HG02852 (cell line): Measurements from ENCODE around the gene CCDC3.
"Not testable (repeated sequence)": the region's sequence is repeated elsewhere in the genome, so short reads cannot be mapped to it uniquely, and the experiment has no call there.

Source experiments
- ATAC-seq: cut with Tn5 transposase; IDR thresholded peaks from one replicate; pipeline ENCODE4 v1.9.1; 2021; ENCODE audit warnings: mild to moderate bottlenecking, moderate library complexity; ENCODE audit not compliant: unreplicated experiment

CCDC3 gene

GRCh38 chr10:13001041-13001886, at the start of gene CCDC3:
TSS of gene CCDC3 (minus strand) at chr10:13001713. CDS start at chr10:13001570, 143 bp downstream.
- no peak for ATAC-seq

GRCh38 chr10:13051126-13051694, 49.7 kb upstream of the CCDC3 start:
- ATAC-seq: no peak

- no peak for ATAC-seq
Observed at GRCh38 chr10:13049774-13050420, 48.4 kb upstream of the CCDC3 start.

- ATAC-seq: no peak
Observed at GRCh38 chr10:13048762-13049161, 47.2 kb upstream of the CCDC3 start.

GRCh38 chr10:13047529-13048206, 46.2 kb upstream of the CCDC3 start:
- ATAC-seq: no peak

- ATAC-seq: no peak
Observed at GRCh38 chr10:13046851-13047528, 45.5 kb upstream of the CCDC3 start.

- ATAC-seq: no peak
Observed at GRCh38 chr10:13043520-13043919, 42.0 kb upstream of the CCDC3 start.

- no peak for ATAC-seq
Observed at GRCh38 chr10:13039761-13040160, 38.2 kb upstream of the CCDC3 start.

- no peak for ATAC-seq
Observed at GRCh38 chr10:13038391-13038790, 36.9 kb upstream of the CCDC3 start.

- ATAC-seq: no peak
Observed at GRCh38 chr10:13037832-13038231, 36.3 kb upstream of the CCDC3 start.

- ATAC-seq: no peak
Observed at GRCh38 chr10:13036841-13037240, 35.3 kb upstream of the CCDC3 start.

GRCh38 chr10:13035731-13036130, 34.2 kb upstream of the CCDC3 start:
- ATAC-seq: not testable (repeated sequence)

GRCh38 chr10:13026873-13027272, 25.4 kb upstream of the CCDC3 start:
- ATAC-seq: no peak

GRCh38 chr10:13023754-13024153, 22.2 kb upstream of the CCDC3 start:
- ATAC-seq: no peak

GRCh38 chr10:13019280-13019679, 17.8 kb upstream of the CCDC3 start:
- no peak for ATAC-seq

GRCh38 chr10:13018171-13018570, 16.7 kb upstream of the CCDC3 start:
- ATAC-seq: no peak

- no peak for ATAC-seq
Observed at GRCh38 chr10:13016886-13017285, 15.4 kb upstream of the CCDC3 start.

GRCh38 chr10:13016426-13016825, 14.9 kb upstream of the CCDC3 start:
- ATAC-seq: no peak

GRCh38 chr10:13006037-13006436, 4.5 kb upstream of the CCDC3 start:
- no peak for ATAC-seq

- no peak for ATAC-seq
Observed at GRCh38 chr10:13003759-13004158, 2.2 kb upstream of the CCDC3 start.

- ATAC-seq: no peak
Observed at GRCh38 chr10:13003004-13003403, 1.5 kb upstream of the CCDC3 start.
